Umbilical cord (tissue), 2 donors: ENCODE measurements around the gene FAM120A. TPM values are rescaled to one million over a fixed set of nuclear protein-coding genes. Genes with fewer than 3 reads are reported as not detected.
"Not testable (repeated sequence)": the region's sequence is repeated elsewhere in the genome, so short reads cannot be mapped to it uniquely, and the experiment has no call there.

Experiments
- DNase-seq: peaks from one replicate; pipeline ENCODE4 v3.0.0-alpha.2; 2015; ENCODE audit warnings: low spot score
- total RNA-seq: library from RNA; depleted of rRNA; stranded (reverse); fragments of >200 nt; gene quantifications from one replicate; pipeline ENCODE4 v1.2.3, GENCODE V29; 2014; ENCODE audit warnings: low replicate concordance; ENCODE audit not compliant: insufficient read depth

The FAM120A gene
- total RNA-seq, 1 donor from 2014 or later, result 76.3 TPM

DNA sequence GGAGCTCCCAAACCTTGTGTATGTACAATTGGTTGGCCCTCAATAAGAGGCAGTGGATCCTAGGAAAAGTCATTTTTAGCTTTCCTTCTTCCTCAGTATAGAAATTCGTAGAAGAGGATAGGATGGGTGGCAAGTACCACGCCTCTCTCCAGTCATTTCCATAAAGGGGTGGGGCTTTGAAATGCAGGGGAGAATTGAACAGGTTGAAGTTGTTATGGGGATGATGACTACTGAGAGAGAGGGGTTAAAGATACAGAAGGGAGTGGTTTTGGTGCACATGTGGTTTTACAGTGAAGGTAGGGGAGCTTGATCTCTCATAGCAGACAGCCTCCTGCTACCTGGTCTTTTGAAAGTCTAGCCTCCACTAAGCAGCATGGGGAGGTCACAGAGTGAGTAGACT is 56.3 kb downstream of the FAM120A start:
- no peak for DNase-seq

DNA sequence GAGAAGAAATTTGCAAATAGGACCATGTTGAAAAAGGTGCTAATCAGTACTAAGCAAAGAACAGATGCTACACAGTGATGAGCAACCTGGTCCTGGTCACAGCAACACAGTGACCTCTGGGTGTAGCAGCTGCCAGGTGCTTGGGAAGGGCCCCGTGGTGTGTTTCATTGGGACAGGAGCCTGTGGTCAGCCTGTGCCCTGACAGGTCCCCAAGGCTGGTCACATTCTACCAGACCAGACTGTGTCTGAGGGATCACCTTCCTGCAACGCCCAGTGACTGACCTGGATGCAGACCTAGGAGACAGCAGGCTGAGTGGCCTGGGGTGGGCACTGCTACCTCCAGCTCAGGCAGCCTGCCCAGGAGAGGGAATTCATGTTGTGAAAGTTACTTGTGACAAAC is 56.7 kb downstream of the FAM120A start:
- no peak for DNase-seq

DNA sequence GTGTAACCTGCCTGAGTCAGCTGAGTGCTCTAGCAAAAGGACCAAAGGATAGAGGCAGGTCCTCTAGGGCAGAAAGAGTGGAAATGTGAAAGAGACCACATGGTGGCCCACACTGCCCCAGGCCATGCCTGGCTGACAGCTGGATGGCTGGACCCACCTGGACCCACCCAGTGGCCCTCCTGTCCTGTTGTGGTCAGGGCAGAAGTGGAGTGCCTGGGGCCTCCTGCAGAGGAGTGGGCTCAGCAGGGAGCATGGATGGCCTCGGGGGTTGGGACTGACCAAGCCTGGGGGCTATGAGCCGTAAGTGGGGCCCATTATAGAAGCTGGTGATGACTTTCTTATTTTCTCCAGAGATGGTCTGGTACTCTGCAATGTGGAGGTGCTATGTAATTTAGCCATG is 57.6 kb downstream of the FAM120A start:
- DNase-seq, result no peak

DNA sequence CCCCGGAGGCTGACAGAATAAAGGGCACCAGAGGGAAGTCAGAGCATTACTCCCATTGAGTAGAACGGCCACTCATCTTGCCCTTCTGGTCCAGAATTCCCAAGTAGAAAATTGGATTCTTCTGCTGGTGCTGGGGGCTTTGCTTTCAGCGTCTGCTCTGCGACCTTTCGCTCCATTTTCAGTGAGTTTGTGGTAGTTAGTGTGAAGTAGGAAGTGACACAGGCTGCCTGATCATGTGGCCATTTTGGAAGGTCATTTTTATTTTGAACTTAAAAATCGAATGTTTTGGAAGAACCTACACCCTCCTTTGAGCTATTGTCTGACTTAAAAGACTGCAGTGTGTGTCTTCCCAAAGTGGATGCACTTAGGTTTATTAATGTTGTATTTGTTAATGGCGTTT is 58.6 kb downstream of the FAM120A start:
- no peak for DNase-seq

DNA sequence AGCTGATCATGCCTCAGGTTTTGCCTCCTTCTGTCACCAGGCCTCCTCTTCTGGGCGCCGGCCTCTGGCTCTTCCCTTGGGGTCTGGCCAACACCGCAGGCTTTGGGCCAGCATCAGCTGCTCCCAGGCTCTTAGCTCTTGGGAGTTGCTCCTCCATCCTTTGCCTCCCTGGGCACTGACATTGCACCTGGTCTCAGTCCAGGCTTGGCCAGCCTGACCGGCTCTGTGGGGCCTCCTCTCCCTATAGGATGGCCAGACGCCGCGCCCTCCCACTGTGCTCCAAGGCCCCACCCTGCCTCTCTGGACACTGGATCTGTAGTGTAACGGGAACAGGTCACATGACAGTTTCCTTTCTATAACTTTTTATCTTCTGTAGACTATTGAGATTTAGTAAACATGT is 59.7 kb downstream of the FAM120A start:
- DNase-seq, result not testable (repeated sequence)

DNA sequence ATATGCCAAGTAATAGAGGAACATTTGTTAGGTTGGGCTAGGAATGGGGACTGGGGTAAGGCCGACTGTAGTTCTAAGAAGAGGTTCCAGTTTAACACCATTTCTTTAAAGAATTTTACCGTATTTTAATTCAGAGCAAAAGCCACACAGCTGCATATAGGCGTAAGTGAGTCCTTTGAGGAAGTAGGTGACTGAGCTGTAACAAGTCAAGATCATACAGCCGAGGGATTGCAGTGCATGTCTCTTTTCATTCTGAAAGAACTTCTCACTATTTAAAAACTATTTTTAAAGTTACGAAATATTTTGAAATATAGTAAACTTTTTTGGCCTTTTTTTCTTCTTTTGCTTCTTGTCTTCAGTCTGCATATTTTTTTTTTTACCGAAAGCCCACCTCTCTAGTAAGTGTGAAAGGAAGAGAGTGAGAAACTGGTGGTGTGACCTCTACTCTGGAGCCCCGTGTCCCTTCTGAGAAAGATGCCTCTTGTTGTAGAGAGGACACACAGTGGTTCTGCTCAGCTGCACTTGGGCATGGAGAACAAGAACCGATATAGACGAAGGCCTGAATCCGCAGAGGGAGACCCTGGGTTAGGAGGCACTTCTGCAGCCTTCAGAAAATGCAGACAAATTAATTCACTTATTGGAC is 60.8 kb downstream of the FAM120A start:
- DNase-seq, result not testable (repeated sequence)

DNA sequence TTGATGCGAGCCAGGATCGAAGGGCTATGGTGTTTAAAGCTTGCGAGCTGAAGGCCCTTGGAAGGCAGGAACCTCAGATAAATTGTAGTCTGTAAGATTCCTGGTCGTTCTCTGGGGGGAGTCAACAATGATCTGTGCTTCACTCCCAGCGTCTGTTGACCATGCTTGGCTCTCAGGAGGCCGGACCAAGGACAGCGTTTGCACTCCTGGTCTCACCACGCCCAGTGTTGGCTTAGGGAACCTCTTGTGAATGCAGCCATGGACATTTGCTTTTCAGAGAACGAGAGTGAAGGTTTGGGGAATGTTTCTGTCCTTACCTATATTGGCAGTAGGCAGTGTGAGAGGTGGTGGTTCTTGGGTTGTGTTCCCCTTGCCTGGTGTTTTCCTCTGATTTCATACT is 62.1 kb downstream of the FAM120A start:
- no peak for DNase-seq

DNA sequence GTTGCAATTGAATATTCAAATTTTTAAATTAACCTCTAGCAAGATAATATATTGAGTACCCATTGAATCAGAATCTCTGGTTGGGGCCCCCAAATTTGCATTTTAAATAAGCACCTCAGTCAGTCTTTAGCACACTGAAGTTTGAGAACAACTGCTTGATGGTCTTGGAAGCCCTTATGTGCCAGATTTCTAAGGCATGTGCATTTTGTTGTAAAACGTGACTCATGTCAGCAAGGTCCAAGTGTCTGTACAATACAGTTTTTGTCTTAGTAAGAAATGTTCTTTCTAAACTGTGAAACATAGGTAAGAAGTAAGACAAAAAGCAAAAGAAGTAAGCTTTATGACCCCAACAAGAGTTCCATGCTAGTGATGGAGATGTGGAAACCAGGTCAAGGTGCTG is 65.8 kb downstream of the FAM120A start:
- no peak for DNase-seq

DNA sequence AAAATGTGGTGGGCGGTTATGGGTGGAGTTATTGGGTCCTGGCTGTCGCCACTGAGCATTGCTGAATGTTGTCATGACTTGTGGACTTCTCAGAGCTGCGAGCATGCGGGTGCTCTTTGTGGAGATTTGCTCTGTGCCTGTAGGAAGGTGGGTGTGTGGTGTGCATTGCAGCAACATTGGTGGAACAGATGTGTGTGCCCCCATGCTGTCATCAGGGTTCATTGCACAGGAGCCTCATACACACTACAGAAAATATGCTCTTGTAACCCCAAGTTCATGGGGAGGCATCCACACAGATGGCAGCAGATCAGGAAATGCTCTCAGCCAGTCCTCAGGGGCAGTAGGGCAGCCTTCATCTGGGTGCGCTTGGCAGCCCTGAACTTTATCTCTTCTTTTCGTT is 69.0 kb downstream of the FAM120A start:
- DNase-seq, result no peak

DNA sequence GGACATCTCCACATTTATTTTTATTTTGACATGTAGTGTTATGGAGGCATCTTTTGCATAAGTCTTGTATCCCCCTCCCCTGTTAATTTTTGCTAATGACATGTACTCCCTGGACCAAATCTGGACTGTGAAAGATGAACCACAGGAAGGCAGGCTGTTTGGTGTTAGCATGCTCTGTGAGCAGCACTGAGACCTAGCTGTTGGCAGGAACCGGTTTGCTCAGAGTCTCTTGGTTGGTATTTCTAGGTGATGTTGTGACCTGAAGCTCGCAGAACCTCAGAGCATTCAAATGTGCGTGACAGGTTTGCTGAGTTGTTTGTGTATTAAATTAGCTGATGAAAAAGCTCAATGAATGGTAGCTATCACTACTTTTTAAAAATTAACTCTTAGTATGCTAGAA is 71.3 kb downstream of the FAM120A start:
- peak; percentile 25 for DNase-seq

DNA sequence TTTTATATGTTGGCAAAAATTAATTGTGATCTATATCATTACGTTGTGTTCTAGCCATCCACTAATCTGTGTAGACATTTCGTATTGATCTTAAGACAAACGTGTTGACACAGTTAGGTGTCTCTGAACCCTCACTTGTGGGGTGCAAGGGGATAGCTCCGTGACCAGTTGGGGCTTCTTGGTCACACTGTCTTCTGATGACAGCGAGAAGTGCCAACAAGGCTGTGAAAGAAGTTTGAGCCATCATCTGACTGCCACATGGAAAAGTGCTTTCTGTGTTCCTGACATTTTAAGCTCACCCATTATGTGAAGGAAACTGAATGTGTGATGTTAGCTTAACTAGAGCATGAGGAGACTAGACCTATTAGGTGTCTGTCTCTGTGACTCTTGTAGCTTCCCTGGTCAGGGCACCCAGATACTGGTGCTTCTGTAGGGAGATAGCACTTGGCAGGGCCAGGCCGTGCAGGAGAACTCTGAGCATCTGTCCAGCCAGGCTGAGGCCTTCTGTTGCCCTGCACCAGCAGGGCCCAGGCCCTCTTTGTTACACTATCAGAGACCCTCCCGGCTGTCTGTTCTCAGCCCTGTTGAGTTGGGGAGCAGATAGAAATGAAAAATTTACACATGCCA is 72.1 kb downstream of the FAM120A start:
- DNase-seq, result no peak

DNA sequence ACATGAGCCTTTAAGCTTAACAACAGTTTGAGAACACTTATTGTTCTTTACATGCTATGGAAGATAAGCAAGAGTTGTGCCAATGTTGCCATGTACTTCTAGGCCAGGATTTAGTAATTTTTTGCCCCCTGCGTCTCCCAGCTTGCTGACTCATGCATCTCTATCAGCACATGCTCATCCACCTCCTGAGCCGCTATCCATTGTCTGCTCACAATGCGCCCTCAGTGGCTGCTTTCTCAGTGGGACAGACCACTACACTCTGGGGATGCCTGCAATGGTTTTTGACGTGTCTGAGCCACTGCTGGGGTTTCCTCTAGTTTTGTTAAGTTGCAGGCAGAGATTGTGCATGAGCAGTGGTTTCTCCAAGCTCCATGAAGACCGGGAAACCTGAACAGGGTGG is 74.0 kb downstream of the FAM120A start:
- no peak for DNase-seq

DNA sequence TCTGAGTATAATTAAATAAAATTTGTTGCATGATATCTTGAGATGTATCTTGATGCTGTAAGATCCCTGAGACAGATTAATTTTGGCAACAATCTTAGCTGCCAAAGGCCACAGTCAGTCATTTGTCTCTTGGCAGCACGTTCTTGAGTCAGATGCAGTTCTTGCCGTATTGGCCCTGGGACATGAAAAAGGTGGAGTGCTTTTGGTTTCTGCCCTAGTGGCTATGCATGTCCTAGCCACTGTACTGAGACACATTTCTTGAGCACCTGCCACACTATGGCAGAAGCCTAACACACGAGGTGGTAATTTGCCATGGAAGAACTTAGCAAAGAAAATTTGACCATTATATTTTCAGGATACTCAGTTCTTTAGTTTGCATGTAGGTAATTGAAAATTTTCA is 79.9 kb downstream of the FAM120A start:
- DNase-seq, result no peak

DNA sequence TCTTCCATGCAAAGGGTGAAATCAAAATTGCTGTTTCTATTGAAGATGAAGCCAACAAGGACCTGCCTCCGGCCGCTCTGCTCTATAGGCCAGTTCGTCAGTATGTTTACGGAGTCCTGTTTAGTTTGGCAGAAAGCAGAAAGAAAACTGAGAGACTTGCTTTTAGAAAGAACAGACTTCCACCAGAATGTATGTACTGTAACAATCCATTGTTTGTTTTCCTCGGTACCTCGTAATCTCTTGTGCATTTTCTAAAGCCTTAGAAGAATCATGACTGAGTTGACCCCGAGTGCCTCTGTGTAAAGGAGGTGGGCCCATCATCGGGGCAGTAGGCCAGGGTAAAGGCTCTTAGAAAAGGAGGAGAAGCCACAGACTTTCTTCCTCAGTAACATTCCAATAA is 80.7 kb downstream of the FAM120A start:
- DNase-seq, result no peak

DNA sequence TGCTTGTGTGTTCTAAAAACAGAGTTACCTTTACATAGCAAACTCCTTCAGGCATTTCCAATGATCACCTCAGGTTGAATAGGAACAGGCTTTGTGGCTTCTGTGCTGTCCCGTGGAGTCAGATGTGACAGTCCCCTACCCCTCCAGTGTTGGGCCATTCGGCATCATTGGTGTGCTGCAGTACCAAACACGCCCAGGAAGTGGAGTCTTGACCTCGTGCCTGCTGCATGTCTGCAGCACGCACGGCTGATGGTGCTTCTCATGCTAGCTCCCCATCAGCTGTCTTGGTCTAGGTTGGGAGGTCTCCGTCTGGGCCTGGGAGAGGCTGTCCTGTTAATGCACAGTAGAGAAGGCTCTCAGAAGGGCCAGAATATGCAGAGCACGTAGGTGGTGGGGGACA is 82.4 kb downstream of the FAM120A start:
- DNase-seq, result no peak

DNA sequence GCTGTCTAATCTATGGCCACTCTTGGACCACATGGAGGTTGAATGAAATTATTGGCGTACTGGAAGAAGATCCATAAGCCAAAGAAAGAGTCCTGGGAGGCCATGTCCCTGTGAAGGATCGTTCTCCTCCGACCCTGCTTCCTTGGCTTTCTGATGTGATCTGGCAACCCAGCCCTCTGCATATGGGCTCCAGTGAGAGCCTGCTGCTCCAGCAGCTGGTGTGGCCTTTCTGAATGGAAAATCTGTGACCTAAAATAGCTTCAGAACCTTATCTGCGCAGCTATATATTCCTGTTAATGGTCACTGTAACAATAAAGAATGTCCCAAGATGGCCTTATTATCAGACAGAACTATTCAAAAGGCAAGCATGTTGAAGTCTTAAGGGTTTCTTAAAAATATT is 84.7 kb downstream of the FAM120A start:
- DNase-seq, result no peak

DNA sequence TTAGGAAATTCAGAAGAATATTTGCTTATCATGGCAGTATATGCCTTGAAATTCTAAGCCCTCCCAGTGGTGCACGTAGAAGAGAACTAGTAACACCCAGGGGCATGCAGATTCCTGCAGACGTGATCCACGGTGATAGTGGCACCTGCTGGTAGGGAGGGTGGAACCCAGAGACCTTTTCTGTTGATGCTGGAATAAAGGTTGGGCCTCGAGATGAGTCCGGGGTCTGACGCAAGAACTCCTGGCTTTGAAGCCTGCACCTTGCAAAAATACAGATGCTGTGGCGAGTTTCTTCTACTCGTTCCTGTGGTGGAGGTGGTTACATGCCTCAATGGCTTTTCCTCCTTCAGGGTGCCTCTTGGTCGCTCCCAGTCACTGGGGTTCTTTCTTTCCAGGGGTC is 85.4 kb downstream of the FAM120A start:
- no peak for DNase-seq

DNA sequence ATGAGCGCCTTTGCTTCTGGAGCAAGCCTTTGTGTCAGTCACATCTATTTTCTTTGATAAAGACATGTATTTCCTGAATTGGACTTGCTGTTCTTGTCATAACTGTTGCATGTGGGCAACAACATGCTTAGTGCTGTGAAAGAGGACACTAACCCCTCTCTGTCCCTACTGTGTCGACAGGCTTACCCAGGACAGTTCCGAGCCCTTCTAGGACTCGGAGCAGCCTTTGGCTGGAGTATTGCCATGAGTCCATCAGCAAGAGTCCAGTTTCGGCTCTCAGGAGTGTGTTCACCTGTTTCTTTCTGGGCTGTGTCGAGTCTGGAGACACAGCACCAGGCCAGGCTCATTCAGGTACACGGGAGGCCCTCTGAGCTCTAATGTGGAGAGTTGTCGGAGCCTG is 88.8 kb downstream of the FAM120A start:
- no peak for DNase-seq

DNA sequence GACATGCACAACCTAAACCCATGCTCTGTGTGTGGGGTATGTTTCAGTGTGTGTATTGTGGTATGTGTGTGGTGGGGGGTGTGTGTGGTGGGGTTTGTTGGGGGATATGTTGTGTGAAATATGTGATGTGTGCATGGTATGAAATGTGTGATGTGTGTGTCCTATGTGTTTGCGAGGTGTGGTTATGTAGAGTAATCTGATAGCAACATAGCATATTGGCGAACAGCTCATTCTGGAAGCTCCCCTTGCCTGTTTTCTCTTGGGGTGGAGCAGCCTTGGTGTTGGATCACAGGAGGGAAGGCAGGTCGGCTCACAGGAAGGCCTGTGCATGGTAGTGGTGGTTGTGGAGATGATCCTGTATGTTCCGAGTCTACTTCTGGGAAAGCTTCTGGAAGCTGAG is 89.5 kb downstream of the FAM120A start:
- no peak for DNase-seq

DNA sequence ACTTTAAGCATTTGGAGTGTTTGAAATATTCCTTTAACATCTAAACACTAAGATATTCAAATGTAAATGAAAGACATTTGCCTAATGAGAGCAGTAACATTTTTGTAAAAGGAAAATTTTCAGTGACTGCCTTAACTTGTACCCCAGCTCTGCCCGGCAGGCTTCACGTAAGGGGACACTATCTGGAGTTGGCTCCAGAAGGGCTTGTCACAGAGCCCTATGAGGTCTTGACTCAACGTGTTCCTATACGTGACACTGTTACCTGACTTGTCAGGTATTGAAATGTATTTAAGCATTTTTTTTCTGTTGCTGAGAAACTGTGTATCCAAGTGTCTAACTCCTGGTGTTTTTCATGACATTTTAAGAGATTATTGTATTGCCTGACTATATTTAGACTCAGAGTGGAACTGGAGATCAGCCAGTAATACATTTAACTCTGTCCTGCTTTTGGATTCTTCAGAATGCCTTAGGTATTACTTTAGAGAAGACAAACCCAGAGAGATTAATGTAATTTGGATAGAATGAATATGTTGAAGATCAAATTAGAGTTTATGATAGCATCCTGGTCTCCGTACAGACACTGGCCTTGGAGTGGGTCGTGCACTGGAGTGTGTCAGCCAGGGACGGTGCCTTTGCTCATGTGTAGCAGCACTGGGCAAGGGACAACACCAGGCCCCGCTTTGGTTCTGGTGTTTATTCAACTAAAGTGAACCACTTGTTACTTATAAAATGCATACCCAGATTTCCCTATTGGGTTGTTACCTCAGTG is 90.3 kb downstream of the FAM120A start:
- no peak for DNase-seq

DNA sequence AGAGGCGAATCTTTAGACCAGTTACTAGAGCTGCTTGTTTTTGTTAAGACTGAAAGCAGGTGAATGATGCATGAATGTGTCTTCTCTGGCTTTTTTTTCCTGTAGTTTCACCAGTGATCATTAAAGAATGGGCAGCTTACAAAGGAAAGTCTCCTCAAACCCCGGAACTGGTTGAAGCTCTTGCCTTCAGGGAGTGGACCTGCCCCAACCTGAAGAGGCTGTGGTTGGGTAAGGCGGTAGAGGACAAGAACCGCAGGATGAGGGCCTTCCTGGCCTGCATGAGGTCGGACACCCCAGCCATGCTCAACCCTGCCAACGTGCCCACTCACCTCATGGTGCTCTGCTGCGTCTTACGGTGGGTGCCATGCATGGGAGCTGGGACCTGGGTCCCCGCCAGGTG is 91.6 kb downstream of the FAM120A start:
- DNase-seq, result no peak

DNA sequence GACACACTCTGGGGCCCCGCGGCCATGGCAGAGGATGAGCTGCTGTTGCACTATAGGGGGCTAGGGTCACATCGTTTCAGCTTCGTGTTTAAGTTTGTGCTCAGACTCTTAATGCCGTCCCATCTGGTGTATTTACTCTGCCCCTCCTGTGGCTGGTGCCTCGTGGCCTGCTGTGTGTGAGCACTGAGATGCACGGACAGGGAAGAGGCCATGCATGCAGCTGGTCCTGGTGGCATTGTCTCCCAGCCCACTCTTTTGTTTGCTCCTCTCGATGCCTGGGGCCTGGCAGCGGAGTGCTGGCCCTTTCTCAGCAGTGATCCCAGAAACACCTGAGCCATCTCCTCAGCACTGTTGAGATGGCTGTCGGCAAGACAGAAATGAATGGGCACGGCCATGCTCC is 94.9 kb downstream of the FAM120A start:
- no peak for DNase-seq

DNA sequence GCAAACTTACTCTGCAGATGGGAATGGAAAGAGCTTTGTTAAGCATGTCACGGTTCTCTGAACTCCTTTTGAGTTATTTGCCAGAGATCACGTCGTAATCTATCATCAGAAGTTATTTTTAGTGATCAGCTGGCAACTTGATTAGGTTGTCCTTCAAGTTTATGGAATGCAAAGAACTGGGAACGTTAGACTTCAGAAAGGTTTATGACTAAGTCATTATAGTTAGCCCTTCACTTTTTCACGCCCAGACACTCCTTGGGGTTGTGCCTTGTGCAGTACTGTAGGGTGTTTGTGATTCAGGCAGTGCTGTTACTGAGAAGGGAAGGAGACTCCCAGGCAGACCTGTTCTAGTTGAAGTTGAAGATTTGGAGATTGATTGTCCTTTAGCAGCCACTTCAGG is 98.1 kb downstream of the FAM120A start:
- DNase-seq, result peak; percentile 23
